GM18526 (cell line): ENCODE measurements around the gene SPA17.
A peak's percentile ranks its signal among the peaks of the same experiment; 100 is the strongest.

Experiments
- POLR2A ChIP-seq: IDR thresholded peaks from 3 replicates; pipeline ENCODE4 v1.6.1; 2011; ENCODE audit not compliant: insufficient read length; ENCODE audit errors: extremely low read depth

SPA17 gene

GRCh38 chr11:124673333-124674167 is at the start of gene SPA17, which contains the start of gene SIAE:
TSS of gene SPA17 (plus strand) at chr11:124673904. CDS start at chr11:124675265, 1,361 bp downstream.
TSS of gene SIAE (minus strand) at chr11:124673739. CDS start at chr11:124673708, 31 bp downstream.
- TF ChIP-seq POLR2A = peak; percentile 61

- no peak for TF ChIP-seq POLR2A
Observed at GRCh38 chr11:124625504-124626168, 48.1 kb upstream of the SPA17 start.

GRCh38 chr11:124627546-124627945 is 46.2 kb upstream of the SPA17 start:
- no peak for TF ChIP-seq POLR2A

GRCh38 chr11:124629961-124630360 is 43.7 kb upstream of the SPA17 start:
- TF ChIP-seq POLR2A = no peak

DNA sequence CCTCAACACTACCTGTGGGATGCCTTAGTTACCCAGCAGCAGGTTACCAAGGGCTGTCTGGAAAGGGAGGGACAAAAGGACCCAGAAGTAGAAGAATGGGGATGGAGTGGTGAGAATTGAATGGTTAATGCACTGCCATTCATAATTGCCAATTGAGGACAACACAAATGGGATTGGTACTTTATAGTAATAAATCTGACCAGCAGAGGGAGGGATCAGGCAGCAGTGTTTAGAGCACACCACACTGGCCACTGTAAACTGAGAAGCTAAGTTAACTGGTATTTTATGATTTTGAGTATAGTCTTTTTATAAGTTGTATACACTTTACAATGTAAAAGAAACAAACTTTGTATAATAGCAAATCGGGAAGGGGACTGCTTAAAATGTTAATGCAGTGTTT is 40.3 kb upstream of the SPA17 start:
- TF ChIP-seq POLR2A = no peak

DNA sequence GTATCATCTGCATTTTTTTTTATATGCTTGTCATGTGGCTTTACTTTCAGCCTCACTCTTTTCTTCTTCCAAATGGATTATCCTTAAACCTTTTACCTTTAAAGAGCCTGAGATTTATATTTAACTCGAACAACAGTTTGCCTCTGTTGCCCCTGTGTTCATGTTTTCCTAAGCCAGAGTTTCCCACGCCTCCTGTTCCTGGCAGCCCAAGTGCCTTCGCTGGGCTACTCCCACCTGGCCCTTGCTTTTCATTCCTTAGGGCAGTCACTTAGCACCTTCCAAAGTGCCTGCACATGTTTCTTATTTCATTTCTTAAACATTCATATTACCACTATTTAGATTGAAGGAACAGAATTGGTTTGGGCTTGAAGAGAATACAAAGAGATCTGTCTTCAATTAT is 37.8 kb upstream of the SPA17 start:
- TF ChIP-seq POLR2A = no peak

- TF ChIP-seq POLR2A = no peak
Observed at GRCh38 chr11:124638500-124638899, 35.2 kb upstream of the SPA17 start.

DNA sequence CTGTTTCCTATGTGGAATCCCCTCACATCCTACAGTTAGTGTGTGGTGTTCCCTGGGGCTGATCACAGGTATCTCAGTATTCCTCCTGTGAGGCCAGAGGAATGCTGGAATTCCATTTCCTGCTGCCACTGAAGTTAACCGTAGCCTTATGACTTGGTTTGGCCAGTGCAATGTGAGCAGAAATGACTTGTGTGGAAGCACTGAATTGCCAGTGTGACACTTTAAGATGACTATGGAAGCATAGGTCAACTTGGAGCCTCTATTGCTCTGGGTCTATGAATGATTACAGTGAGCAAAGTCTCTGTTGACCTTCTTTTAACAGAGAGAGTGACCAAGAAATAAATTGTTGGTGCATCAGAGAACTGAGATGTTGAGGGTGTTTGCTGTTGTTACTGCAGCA is 34.5 kb upstream of the SPA17 start:
- no peak for TF ChIP-seq POLR2A

- no peak for TF ChIP-seq POLR2A
Observed at GRCh38 chr11:124640666-124641065, 33.0 kb upstream of the SPA17 start.

- TF ChIP-seq POLR2A = no peak
Observed at GRCh38 chr11:124642628-124643027, 31.1 kb upstream of the SPA17 start.

DNA sequence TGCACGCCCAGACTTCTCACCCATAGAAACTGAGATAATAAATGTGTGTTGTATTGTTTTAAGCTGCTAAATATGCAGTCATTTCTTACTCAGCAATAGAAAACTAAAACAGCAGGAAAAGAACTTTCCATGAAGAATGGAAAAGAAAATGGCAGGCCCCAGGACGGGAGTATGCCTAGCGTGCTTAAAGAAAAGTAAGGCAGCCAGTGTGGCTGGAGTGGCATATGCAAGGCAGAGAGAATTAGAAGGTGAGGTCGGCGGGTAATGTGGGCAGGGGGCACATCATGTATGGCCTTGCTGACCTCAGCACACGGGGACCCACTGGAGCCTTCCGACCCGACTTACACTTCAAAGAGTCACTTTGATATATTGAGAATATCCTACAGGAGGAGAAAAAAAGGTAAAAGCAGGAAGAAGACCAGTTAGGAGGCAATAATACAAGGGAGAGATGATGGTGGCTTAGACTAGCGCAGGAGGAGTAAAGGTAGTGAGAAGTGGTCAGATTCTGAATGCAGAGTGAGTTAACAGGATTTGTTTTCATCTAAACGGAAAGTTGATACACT is 30.6 kb upstream of the SPA17 start:
- no peak for TF ChIP-seq POLR2A

GRCh38 chr11:124643605-124644425 is 29.9 kb upstream of the SPA17 start:
- TF ChIP-seq POLR2A = no peak

DNA sequence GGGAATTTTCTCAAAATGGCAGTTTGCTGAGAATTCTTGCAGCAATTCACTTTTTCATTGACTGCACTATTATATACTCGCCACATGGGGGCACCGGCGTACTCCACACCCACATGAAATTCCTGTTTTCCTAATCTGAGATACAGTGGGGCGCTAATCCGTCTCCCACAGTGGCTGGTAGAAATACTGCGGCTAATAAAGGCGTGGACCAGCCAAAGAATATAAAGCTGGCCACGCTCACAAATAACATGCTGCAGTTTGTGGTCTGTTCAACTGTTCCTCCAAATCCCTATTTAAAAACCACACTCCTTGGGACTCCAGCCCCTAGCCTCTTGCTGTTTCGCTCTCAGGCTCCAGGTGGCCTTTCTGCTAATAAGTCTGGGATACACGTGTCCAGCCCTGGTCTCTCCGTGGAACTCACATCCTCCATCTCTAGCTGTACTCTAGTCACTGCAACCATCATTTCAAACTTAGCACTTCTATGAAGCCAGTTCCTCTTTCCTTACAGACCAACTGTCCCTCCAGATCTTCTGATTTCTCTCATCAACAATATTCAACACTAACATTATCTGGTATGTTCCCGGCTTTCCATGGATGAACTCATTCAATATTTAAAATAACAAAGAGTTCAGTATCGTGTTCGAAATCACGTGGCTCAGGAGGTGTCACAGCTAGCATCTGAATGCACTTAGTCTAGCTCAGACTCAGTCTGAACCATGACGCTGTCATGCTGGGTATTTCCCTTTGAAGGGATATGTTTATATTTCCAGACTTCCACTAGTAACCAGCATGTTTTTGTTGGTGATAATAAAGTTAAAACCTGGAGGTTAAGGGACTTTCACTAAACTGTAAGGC is 29.1 kb upstream of the SPA17 start:
- TF ChIP-seq POLR2A = no peak

DNA sequence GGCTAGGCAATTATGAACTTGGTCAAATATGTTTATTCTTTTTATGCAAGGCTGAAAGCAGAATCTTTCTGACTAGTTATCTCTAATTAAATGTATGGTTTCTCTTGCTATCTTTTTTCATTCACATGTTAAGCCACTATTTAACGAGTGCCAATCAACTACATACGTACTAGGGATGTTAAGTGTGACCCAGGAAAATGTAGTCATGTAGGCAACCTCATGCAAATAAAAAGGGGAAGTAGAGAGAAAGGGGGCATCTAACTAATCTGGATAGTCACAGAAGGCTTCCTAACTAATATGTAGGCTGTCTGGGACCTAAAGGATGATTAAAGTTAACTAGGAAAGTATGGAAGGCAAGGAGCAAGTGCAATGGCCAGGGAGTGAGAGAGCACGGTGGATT is 27.6 kb upstream of the SPA17 start:
- TF ChIP-seq POLR2A = no peak
